HTR-8/SVneo (cell line): ENCODE data around the gene MTPN.

Experiments used
- DNase-seq: peaks from one replicate; pipeline ENCODE4 v3.0.0; 2011; ENCODE audit warnings: low spot score, mixed read lengths; ENCODE audit not compliant: insufficient read length
- FAIRE-seq: peaks from 2 replicates; lab custom pipeline; 2011; peaks lifted over from hg19 to GRCh38; lab: Jason Lieb, UNC

Gene MTPN

GRCh38 chr7:135930565-135931461 lies 46.3 kb downstream of the MTPN start:
- FAIRE-seq: no peak
- no peak for DNase-seq

GRCh38 chr7:135929722-135930141 lies 47.4 kb downstream of the MTPN start:
- DNase-seq: no peak
- FAIRE-seq: no peak

DNA sequence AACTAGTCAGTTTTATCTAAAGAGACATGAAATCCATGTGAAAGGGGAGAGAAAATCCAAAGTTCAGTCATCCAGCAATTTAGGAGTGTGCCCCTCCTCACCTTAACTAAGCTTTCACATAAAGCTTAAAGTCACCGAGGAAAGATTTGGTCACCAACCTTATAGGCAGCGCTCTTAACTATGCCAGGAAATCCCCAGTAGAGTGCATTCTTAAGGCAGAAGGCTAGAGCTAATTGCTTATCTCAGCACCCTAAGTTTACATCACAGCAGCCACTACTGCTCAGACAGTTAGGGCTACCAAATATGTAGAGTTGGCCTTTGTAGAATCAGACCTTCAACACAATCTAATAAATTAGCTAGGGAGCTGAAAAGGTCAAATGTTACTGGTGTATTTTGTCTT lies 47.9 kb downstream of the MTPN start:
- FAIRE-seq: no peak
- no peak for DNase-seq

GRCh38 chr7:135928136-135928535 lies 49.0 kb downstream of the MTPN start:
- DNase-seq (no peak), FAIRE-seq (no peak)

GRCh38 chr7:135925210-135925609 lies 51.9 kb downstream of the MTPN start:
- DNase-seq (no peak), FAIRE-seq (no peak)

- no peak for FAIRE-seq
- DNase-seq: no peak
Measured at GRCh38 chr7:135924302-135924701, 52.9 kb downstream of the MTPN start.

- DNase-seq (no peak), FAIRE-seq (no peak)
Measured at GRCh38 chr7:135922263-135922662, 54.9 kb downstream of the MTPN start.

DNA sequence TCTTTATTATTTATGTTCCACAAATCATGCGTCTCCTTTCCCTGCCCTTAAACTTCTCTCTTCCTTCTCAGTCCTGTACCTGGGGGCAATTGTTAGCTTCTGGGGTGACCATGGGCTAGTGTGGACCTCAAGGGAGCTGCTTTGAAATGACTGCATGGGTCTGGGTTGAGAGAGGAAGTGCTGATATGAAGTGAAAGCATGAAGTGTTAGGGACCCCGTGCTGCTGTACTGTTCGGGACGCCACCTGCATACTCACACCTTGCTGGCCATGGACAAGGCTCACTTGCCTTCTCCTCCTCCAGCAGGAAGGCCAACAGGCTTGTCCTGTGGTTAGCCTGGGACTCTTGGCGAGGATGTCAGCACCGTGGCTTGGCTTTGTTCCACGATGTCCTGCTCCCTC lies 56.7 kb downstream of the MTPN start:
- no peak for DNase-seq
- no peak for FAIRE-seq

DNA sequence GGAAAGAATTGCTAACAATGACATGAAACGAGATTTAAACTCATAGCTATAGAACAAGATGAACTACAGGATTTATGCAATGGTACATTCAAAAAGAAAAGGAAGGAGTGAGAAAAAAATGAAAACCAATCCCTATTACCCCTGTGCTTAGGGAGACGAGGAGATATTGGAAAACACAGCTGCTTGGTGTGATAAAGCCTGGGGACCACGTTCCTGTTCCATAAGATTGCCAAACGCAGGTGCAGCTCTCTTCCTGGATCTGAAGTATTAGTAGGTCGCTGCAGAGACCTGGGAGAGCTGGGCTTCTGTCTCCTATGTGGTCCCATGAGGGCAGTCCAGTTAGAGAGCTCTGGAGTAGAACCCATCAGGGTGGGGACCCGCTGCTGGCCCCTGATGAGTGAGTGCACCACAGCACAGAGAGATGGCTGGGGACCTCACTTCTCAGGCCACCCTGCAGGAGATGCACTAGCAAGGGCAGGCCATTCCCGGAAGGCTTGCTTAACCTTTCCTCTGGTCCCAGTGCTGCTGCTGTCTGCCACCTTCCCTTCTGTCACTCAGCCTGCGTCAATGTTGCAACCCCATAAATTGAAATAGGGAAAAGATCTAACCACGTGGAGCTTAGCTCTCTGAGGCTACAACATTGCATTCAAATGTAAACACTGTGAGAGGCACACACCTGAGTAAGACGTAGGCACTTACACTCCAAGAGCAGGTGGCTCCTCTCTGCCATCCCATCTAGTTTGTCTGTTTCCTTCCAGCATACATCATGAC lies 57.9 kb downstream of the MTPN start:
- DNase-seq (no peak), FAIRE-seq (no peak)

DNA sequence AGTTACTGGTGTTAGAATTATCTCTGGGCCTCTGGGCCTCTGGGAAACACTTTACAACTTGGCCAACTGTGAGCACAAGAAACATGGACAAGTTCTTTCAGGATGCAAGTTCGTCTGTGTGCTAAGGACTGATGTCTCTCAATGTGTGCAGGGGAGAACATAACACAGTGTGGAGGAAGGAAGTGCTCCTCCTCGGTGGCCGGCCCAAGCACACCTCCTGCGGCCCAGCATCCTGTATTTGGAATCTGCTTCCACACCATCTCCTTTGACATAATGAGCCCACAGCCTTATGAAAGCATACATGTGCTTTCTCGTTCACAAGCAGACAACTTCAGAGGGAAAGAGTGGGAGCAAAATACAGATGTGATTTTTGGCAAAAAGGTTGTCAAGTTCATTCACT lies 59.0 kb downstream of the MTPN start:
- DNase-seq (no peak), FAIRE-seq (no peak)

GRCh38 chr7:135917721-135918120 lies 59.4 kb downstream of the MTPN start:
- no peak for FAIRE-seq
- DNase-seq: no peak

DNA sequence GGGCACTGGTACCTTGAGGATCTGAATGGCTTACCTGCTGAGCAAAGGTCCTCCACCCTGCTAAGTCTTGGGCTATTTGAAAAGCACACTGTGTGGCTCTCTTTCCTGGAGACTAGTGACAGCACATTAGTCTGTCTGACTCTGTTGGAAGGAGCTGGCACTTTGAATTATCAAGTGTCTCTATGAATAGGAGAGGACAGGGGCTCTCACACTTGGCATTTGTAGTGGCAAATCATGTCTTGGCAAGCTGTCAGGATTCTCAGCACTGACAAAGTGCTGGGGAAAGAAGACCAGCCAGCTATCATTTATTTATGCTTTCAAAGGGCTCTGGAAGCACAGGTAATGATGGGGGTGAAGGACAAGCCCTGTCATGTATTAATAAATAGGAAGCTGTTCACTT lies 62.8 kb downstream of the MTPN start:
- no peak for DNase-seq
- no peak for FAIRE-seq

GRCh38 chr7:135913404-135913803 lies 63.8 kb downstream of the MTPN start:
- FAIRE-seq: no peak
- DNase-seq: no peak

GRCh38 chr7:135911099-135911498 lies 66.1 kb downstream of the MTPN start:
- DNase-seq (no peak), FAIRE-seq (no peak)

GRCh38 chr7:135910393-135911036 lies 66.6 kb downstream of the MTPN start:
- FAIRE-seq (no peak), DNase-seq (no peak)

GRCh38 chr7:135905858-135906257 lies 71.3 kb downstream of the MTPN start:
- FAIRE-seq: no peak
- no peak for DNase-seq

- FAIRE-seq (no peak), DNase-seq (no peak)
Measured at GRCh38 chr7:135905355-135905754, 71.8 kb downstream of the MTPN start.

DNA sequence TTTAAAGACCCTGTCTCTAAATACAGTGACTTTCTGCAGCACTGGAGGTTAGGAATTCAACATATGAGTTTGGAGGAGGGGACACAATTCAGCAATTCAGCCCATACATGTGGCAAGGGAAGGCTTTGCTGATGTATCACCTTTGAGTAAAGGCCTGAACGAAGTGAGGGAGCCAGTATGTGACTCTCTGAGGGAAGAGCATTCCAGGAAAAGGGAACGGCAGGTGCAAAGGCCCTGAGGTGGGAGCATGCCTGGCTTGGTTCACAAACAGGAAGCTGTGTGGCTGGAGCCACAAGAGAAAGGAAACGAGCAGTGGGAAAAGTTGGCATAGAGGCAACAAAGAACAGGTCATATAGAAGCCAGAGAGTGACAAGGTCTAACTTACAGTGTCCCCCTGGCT lies 72.9 kb downstream of the MTPN start:
- no peak for FAIRE-seq
- DNase-seq: no peak

DNA sequence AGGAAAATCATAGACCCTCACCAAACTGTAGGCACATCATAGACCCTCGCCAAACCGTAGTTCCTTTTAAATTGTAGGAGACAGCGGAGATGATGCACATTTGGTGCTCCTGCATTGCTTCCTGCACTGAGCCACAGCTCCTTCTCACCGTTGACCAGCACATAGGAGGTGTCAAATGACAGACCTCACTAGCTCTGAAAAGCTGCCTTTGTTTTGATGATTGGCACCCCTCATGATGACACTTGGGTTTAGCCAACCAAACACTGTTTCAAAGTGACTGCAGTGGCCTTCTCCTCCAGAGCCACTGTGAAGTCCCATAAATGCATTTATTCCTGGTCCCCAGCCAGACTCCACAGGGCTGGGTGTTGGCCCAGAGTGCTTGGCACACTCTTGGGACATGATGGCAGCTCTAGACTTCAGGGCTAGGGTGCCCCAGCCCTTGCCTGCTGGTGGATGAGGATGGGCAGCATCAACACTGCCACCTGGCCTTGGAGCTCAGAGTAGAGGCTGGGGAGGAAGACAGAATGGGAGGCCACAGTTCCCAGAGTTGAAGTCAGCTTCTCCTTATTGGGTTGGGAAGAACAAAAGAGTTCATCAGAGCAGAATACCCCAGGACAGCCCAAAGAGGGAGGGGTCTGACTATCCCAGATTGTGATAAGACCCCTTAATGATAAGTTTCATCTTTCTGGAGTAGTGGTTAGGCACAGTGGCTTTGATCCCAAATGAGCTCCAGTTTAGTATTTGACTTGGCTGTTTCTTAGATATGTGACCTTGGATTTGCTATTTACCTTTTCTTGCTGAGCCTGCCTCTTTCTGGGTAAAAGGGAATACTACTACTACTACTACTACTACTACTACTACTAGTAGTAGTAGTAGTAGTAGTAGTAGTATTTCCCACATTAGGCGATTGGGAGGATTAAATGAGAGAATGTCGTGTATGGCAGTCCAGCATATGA lies 75.3 kb downstream of the MTPN start:
- no peak for DNase-seq
- FAIRE-seq: no peak

DNA sequence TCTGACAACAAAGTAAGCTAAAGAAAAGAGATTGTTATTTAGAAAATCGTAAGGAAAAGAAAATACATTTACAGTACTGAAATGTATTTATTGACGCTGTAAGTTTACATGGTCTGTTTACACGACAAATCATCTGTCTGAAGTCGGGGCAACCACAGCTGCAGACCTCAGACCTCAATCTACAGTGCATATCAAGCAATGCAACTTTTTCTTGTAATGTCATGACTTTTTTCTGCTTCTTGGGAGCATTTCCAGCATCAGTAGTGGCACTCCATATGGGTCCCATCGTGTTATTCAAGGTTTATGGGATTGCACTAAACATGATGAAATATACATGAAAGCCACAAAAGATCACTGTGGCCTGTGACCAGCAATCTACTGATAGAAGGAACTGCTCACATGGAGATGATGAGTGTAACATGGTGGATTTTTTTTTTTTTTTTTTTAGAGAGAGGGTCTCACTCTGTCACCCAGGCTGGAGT lies 77.1 kb downstream of the MTPN start:
- DNase-seq (no peak), FAIRE-seq (no peak)
